Endothelial cell of umbilical vein (primary cell): ENCODE results near the gene LAMC3. TPM values are rescaled to one million over a fixed set of nuclear protein-coding genes. Genes with fewer than 3 reads are reported as not detected.

Experiments
- BruUV-seq: library from RNA; stranded (reverse); fragments of 400-500 nt; replicated peaks from 2 replicates; lab custom pipeline; 2021; lab: Mats Ljungman, UMichigan
- CTCF ChIA-PET: fragments of 300-600, 350-600 bp; sonication (Branson Sonifier 250); formaldehyde crosslinking; loops from one replicate; lab custom pipeline; 2021; ENCODE audit warnings: antibody characterized with exemption, inconsistent platforms; lab: Charles Lee
- POLR2A ChIA-PET: fragments of 300-600, 350-600 bp; sonication (Branson Sonifier 250); formaldehyde crosslinking; loops from one replicate; lab custom pipeline; 2021; ENCODE audit warnings: antibody characterized with exemption, inconsistent platforms; lab: Charles Lee
- DNase-seq: peaks from one replicate; pipeline ENCODE4 v3.0.0-alpha.2; 2011; ENCODE audit warnings: low read depth, low spot score
- FAIRE-seq: peaks from 2 replicates; lab custom pipeline; 2011; peaks lifted over from hg19 to GRCh38; lab: Jason Lieb, UNC
- H2AFZ ChIP-seq: 2 replicates; pipeline ENCODE4 v1.6.0; 2012; ENCODE audit warnings: low read depth, low read length, control low read depth, inconsistent platforms
- H3K27ac ChIP-seq: 2 replicates; pipeline ENCODE4 v1.5.1; 2011; ENCODE audit warnings: low read depth, mild to moderate bottlenecking, control low read depth, low read length, moderate library complexity; ENCODE audit not compliant: insufficient read depth
- H3K27me3 ChIP-seq, 2 experiments: 2 replicates each; pipeline versions ENCODE4 v1.6.0 to v1.6.1; 2011; ENCODE audit warnings: low read length in 2 of 2, mixed read lengths in 1 of 2; ENCODE audit not compliant: control insufficient read depth in 2 of 2, insufficient read depth in 2 of 2
- H3K36me3 ChIP-seq, 2 experiments: 2 replicates in 1 of 2; 3 replicates in 1 of 2; pipeline ENCODE4 v1.5.1; 2011; ENCODE audit warnings: low read length in 2 of 2, mild to moderate bottlenecking in 1 of 2, moderate library complexity in 1 of 2; ENCODE audit not compliant: control insufficient read depth in 2 of 2, insufficient read depth in 2 of 2; ENCODE audit errors: extremely low read depth in 1 of 2
- H3K4me1 ChIP-seq: 3 replicates; pipeline ENCODE4 v1.5.1; 2011; ENCODE audit warnings: mild to moderate bottlenecking, low read length; ENCODE audit not compliant: control insufficient read depth, insufficient read depth; ENCODE audit errors: extremely low read depth
- H3K4me2 ChIP-seq: 2 replicates; pipeline ENCODE4 v1.6.1; 2011; ENCODE audit warnings: low read length, control low read depth, mixed read lengths; ENCODE audit not compliant: insufficient read depth
- H3K4me3 ChIP-seq, 3 experiments: fragments of 200-600 bp in 1 of 3; sonication (generic), shearing (Covaris generic) in 1 of 3; replicated peaks in 1 of 3; 2 replicates each; pipeline ENCODE4 v1.5.1; 2011 to 2016; ENCODE audit warnings: control low read depth in 3 of 3, low read length in 3 of 3, mild to moderate bottlenecking in 2 of 3, inconsistent platforms in 1 of 3, low read depth in 1 of 3, moderate library complexity in 1 of 3; ENCODE audit not compliant: insufficient read depth in 1 of 3
- H3K79me2 ChIP-seq: 2 replicates; pipeline ENCODE4 v1.6.0; 2012; ENCODE audit warnings: low read length, inconsistent platforms; ENCODE audit not compliant: control insufficient read depth, insufficient read depth
- H3K9ac ChIP-seq: replicated peaks from 2 replicates; pipeline ENCODE3; 2011; ENCODE audit warnings: low read length, control low read depth; ENCODE audit not compliant: insufficient read depth; ENCODE audit errors: extremely low read depth
- H3K9me1 ChIP-seq: replicated peaks from 3 replicates; pipeline ENCODE4 v1.6.0; 2011; ENCODE audit warnings: mild to moderate bottlenecking, low read length; ENCODE audit not compliant: control insufficient read depth, insufficient read depth; ENCODE audit errors: extremely low read depth
- H3K9me3 ChIP-seq: replicated peaks from 2 replicates; pipeline ENCODE4 v1.5.1; 2012; ENCODE audit warnings: low read length, inconsistent platforms; ENCODE audit not compliant: control insufficient read depth, insufficient read depth
- H4K20me1 ChIP-seq: replicated peaks from 2 replicates; pipeline ENCODE3; 2011; ENCODE audit warnings: mild to moderate bottlenecking, low read length; ENCODE audit not compliant: control insufficient read depth, insufficient read depth; ENCODE audit errors: extremely low read depth
- EZH2 ChIP-seq: IDR thresholded peaks from 2 replicates; pipeline ENCODE4 v1.6.1; 2012; ENCODE audit warnings: borderline replicate concordance, low read depth, mild to moderate bottlenecking, moderate library complexity, low read length, inconsistent platforms; ENCODE audit not compliant: severe bottlenecking
- FOS ChIP-seq: IDR thresholded peaks from 2 replicates; pipeline ENCODE4 v1.6.1; 2011; ENCODE audit warnings: mild to moderate bottlenecking, low read length, moderate library complexity, borderline replicate concordance; ENCODE audit not compliant: insufficient read depth
- GATA2 ChIP-seq: IDR thresholded peaks from 2 replicates; pipeline ENCODE4 v1.7.0; 2011; ENCODE audit warnings: low read depth, mild to moderate bottlenecking, moderate library complexity, mixed read lengths, low read length; ENCODE audit not compliant: insufficient read length, insufficient read depth
- JUN ChIP-seq: IDR thresholded peaks from 2 replicates; pipeline ENCODE4 v1.6.1; 2011; ENCODE audit warnings: borderline replicate concordance, low read depth; ENCODE audit not compliant: insufficient read length, insufficient read depth
- MYC ChIP-seq: IDR thresholded peaks from one replicate; pipeline ENCODE4 v1.6.1; 2011; ENCODE audit warnings: mild to moderate bottlenecking, low read depth, low read length
- POLR2A ChIP-seq: IDR thresholded peaks from 2 replicates; pipeline ENCODE4 v1.6.1; 2012; ENCODE audit warnings: low read depth, mild to moderate bottlenecking, control low read depth, low read length
- POLR2AphosphoS5 ChIP-seq: IDR thresholded peaks from 2 replicates; pipeline ENCODE4 v1.6.1; 2012; ENCODE audit warnings: low read depth, mild to moderate bottlenecking, control low read depth, low read length, moderate library complexity; ENCODE audit not compliant: insufficient read depth
- dilution Hi-C: fragments of 300-500 bp; cut with MboI; formaldehyde crosslinking; loops from one replicate; pipeline ENCODE4 v1.15.0; 2019; ENCODE audit warnings: low sequenced_read_pairs; ENCODE audit not compliant: extremely low pct_ligation_motif_present
- intact Hi-C: fragments of 100-400 bp; cut with micrococcal nuclease; formaldehyde crosslinking; loops from one replicate; pipeline ENCODE4 v1.10.0; 2022
- polyA plus RNA-seq, 4 experiments: library from polyadenylated mRNA; depleted of rRNA in 3 of 4; stranded (reverse) in 3 of 4; unstranded in 1 of 4; fragments of >200 nt; gene quantifications; 2 replicates each; pipeline versions ENCODE4 v1.2.1 to v1.2.3, GENCODE V29; 2011 to 2012; ENCODE audit warnings: missing spikeins in 1 of 4
- total RNA-seq: library from RNA; stranded (reverse); gene quantifications from 2 replicates; pipeline ENCODE4 v1.2.3, GENCODE V29; 2021
- TF ChIP-seq, protein P1 (sequence below), 2 donors: IDR thresholded peaks; 1 replicate in 1 of 2; 2 replicates in 1 of 2; pipeline ENCODE4 v1.5.1; 2011; ENCODE audit warnings: low read length in 2 of 2, mild to moderate bottlenecking in 2 of 2, moderate library complexity in 2 of 2, control low read depth in 1 of 2, inconsistent platforms in 1 of 2, low read depth in 1 of 2; ENCODE audit not compliant: insufficient read depth in 1 of 2; ENCODE audit errors: extremely low read depth in 1 of 2
- TF ChIP-seq, protein P2 (sequence below): IDR thresholded peaks from 2 replicates; pipeline ENCODE4 v1.6.1; 2011; ENCODE audit not compliant: insufficient read depth, insufficient read length

Gene LAMC3
- total and polyA plus RNA-seq, 2 donors (not counting 3 experiments of a cell fraction or from before 2014, with no cell fraction given), result 0.18 to 0.38 TPM

DNA sequence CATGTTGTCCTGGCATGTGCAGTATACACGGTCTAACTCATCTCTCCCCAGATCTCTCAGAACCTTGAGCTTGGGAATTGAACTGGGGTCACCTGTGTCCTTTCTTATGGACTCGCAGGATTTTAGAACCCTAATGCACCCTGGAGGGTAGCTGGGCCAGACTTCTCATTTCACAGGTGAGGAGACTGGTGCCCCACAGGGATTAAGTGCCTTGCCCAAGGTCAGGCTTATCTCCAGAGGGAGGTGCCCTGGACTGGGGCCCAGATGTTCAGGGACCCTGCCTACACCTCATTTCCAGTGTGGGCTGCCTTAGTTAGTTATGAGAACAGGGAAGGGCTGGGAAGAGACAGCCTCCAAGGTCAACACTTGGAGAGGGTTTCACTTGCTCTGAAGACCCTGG lies 112.4 kb downstream of the LAMC3 start:
- no peak for FAIRE-seq
- Histone ChIP-seq H3K4me1 (peaks cover 24% of the 10 kb centered on the region), H3K36me3 (peaks cover 0 to 2% of the 10 kb centered on the region in 2 experiments), H3K27me3 (no peaks in the 10 kb centered on the region), H3K4me2 (no peak overlapping the region), H3K27ac (no peak overlapping the region), H3K9me3 (no peaks in the 10 kb centered on the region), H4K20me1 (no peaks in the 10 kb centered on the region), H3K9me1 (no peaks in the 10 kb centered on the region), H3K4me3 (no peak overlapping the region), H3K9ac (no peak overlapping the region), H2AFZ (no peak overlapping the region), H3K79me2 (peaks cover 8% of the 10 kb centered on the region)
- no TSS peak for BruUV-seq
- DNase-seq, result no peak
- POLR2A ChIA-PET, result no interaction called here
- dilution Hi-C loops (no loop called here), intact Hi-C loops (no loop called here)
- TF ChIP-seq, protein P1, sequence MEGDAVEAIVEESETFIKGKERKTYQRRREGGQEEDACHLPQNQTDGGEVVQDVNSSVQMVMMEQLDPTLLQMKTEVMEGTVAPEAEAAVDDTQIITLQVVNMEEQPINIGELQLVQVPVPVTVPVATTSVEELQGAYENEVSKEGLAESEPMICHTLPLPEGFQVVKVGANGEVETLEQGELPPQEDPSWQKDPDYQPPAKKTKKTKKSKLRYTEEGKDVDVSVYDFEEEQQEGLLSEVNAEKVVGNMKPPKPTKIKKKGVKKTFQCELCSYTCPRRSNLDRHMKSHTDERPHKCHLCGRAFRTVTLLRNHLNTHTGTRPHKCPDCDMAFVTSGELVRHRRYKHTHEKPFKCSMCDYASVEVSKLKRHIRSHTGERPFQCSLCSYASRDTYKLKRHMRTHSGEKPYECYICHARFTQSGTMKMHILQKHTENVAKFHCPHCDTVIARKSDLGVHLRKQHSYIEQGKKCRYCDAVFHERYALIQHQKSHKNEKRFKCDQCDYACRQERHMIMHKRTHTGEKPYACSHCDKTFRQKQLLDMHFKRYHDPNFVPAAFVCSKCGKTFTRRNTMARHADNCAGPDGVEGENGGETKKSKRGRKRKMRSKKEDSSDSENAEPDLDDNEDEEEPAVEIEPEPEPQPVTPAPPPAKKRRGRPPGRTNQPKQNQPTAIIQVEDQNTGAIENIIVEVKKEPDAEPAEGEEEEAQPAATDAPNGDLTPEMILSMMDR (IDR thresholded peaks at IDR 0.05; ENCODE audit: extremely low read depth in 1 of 2, insufficient read depth in 1 of 2, low read depth in 1 of 2, low read length in 2 of 2), result no peak
- TF ChIP-seq POLR2AphosphoS5 (no peak), EZH2 (no peak), MYC (no peak), JUN (no peak), POLR2A (no peak), GATA2 (no peak), FOS (no peak)
- TF ChIP-seq, protein P2, sequence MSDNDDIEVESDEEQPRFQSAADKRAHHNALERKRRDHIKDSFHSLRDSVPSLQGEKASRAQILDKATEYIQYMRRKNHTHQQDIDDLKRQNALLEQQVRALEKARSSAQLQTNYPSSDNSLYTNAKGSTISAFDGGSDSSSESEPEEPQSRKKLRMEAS, result no peak
- CTCF ChIA-PET, result no interaction called here
